WTC11 (cell line): ENCODE measurements around the gene RAP1GAP.

Experiments used
- CTCF ChIP-seq: fragments of 200-600 bp; IDR thresholded peaks from 2 replicates; pipeline ENCODE4 v1.8.0; 2022; ENCODE audit warnings: antibody characterized with exemption
- ZNF416 ChIP-seq: fragments of 250-450 bp; sonication (Bioruptor Pico); IDR thresholded peaks from 2 replicates; pipeline ENCODE4 v1.9.0; 2021; ENCODE audit warnings: mild to moderate bottlenecking, inconsistent platforms
- TF ChIP-seq, protein P1 (sequence below): sonication (generic); formaldehyde crosslinking; IDR thresholded peaks from 2 replicates; pipeline ENCODE4 v1.8.1; 2022; ENCODE audit warnings: missing genetic modification reagents, borderline replicate concordance

- no peak for TF ChIP-seq CTCF
- TF ChIP-seq, protein P1, sequence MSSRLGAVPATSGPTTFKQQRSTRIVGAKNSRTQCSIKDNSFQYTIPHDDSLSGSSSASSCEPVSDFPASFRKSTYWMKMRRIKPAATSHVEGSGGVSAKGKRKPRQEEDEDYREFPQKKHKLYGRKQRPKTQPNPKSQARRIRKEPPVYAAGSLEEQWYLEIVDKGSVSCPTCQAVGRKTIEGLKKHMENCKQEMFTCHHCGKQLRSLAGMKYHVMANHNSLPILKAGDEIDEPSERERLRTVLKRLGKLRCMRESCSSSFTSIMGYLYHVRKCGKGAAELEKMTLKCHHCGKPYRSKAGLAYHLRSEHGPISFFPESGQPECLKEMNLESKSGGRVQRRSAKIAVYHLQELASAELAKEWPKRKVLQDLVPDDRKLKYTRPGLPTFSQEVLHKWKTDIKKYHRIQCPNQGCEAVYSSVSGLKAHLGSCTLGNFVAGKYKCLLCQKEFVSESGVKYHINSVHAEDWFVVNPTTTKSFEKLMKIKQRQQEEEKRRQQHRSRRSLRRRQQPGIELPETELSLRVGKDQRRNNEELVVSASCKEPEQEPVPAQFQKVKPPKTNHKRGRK, result no peak
- no peak for TF ChIP-seq ZNF416 (CRISPR knock-in tag)
These were observed 55.9 kb downstream of the RAP1GAP start for GRCh38 chr1:21613072-21613867.
